Measurements from ENCODE around the gene SLC27A3.
"Not testable (repeated sequence)": the region's sequence is repeated elsewhere in the genome, so short reads cannot be mapped to it uniquely, and the experiment has no call there.

SLC27A3 gene

GRCh38 chr1:153764310-153764709, 10.9 kb upstream of the SLC27A3 start:
- no peak for DNase-seq

DNA sequence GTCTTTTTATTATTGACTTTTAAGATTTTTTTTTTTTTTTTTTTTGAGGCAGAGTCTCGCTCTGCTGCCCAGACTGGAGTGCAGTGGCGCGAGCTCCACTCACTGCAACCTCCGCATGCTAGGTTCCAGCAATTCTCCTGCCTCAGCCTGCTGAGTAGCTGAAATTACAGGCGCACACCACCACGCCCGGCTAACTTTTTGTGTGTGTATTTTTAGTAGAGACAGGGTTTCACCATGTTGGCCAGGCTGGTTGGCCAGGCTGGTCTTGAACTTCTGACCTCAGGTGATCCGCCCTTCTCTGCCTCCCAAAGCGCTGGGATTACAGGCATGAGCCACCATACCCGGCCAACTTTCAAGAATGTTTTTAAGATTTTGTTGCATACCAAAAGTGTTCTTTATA, 8.5 kb upstream of the SLC27A3 start:
- DNase-seq = not testable (repeated sequence)

- DNase-seq = no peak
These were observed 7.7 kb upstream of the SLC27A3 start for GRCh38 chr1:153767519-153767918.

DNA sequence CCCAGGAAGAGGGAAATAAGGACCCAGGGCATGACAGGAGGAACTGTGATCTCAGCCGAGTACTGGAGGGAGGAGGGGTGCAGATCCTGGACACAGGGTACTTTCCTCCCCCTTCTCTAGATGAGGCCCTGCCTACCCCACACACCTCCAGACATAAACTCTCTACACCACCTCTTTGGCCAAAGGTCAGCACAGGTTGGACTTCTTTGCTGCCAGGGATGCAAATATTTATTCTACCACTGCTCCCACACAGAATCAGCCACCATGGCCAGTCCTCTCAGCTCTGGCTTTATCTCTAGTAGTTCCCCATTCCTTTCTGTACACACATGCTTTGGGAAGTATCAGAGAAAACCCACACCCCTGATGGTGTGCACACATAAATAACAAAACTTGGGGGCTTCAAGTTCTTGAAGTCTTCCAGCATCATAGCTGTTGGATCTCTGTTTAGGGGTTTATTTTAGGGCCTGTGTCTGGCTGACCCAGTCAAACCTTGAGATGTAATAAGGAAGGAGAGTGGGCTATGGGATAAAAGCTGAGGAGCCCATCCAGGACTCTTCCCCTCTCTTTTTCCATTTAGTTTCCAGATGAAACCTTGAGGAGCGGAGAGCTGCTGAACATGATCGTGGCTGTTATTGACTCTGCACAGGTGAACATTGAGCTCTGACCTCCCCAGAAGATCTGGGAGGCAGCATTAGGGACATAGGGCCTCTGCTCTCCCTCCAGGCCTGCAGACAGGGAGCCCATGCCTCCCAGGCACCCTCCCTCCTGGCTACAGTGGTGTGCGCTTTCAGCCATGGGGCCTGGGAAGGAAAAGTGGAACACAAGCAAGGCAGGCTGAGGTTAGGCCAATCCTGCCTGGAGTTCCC, 6.7 kb upstream of the SLC27A3 start:
- DNase-seq = no peak

DNA sequence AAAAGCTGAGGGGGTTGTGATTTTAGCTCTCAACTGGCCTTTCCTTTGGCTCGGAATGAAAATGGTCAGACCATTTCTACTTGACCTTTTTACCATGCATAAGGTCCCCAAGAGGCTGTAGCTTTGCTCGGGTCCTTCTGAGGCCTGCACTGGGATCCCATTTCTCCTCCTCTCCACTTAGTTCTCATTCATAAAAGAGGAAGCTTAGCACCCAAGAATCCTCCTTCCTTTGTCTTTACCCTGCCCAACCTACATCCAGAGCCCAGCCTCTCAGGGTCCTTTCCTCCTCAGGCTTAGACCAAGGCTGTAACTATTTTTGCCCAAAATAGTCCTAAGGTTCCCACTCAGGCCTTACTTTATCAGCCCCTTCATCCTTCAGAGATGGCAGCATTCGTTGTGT, 6.0 kb upstream of the SLC27A3 start:
- DNase-seq = no peak

GRCh38 chr1:153770797-153771196, 4.4 kb upstream of the SLC27A3 start:
- DNase-seq = no peak

DNA sequence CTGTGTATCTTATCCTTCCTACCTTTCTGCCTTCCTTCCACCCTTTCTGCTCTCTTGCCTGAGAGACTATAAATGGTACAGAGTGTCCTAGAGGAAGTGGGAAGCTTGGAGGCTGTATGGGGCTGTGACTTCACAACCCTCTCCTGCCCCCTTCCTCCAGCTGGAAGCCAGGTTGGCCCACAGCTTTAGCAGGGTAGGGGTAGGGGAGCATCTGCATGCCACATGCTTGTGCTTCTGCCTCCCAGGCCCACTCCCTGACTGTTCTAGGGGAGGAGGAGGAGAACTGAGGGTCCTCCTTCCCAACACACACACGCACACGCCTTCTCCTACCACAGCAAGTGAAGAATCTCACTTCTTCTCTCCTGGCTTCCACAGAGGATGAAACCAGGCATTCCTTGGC, 3.9 kb upstream of the SLC27A3 start:
- no peak for DNase-seq

DNA sequence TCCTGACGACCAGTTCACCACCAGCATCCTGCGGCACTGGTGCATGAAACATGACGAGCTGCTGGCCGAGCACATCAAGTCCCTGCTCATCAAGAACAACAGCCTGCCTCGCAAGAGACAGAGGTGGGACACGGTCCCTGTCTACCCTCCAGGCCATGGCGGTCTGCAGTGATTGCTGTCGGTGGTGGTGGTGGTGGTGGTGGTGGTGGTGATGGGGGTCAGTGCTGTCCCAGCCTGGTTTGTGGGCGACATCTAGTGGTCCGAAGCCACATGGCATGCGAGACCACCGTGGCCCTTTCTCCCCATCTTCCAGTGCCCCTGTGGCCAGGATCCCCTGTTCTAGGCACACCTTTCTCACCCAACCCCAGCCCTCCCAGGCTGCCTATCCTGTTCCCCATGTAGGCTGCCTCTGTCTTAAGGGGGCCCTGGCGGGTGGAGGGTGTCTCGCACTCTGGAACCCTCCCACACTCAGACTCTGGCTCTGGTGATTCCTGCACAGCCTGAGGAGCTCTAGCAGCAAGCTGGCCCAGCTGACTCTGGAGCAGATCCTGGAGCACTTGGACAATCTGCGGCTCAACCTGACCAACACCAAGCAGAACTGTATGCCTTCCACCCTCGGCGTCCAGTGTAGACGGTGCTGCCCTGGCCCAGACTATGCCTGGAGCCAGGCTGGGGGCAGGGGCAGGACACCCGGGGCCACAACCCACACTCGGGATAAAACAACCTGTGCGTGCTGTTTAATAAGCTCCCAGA, 3.2 kb upstream of the SLC27A3 start:
- no peak for DNase-seq

DNA sequence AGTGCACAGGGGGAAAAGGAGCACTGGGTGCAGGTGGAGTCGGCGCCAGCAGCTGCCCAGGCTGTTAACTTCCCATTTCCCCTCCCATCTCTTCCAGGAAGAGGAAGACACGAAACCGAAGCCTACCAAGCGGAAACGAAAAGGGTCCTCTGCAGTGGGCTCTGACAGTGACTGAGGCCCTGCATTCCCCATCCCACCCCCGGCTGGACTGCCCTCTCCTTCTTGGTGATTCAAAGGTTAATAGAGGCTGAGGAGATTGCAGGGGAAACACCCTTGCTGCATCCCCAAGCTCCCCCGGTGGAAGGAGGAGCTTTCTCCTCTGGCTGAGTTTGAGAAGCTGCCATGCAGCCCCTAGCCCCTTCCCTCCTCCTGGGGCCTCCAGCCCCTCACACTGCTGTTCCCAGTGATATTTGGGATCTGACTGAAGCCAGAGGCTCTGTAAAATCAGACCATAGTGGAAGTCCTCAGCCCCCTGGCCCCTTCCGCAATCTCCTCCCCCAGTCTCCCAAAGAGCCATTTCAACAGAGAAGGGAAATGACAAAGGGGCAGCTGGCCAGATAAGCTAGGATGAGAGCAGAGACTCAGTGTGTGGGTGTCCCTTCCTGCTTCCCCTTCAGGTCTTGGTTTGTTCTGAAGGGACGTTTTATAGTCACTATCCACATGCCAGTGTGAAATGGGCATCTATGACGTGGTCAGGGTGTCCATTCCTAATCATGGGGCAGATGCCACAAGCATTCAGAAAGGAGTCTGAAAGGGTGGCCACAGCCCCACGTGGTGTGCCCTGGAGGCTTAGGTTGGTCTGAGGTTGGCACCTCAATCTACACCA, 1.9 kb upstream of the SLC27A3 start:
- DNase-seq = no peak

GRCh38 chr1:153774026-153774595, 1.1 kb upstream of the SLC27A3 start:
- DNase-seq = no peak

DNA sequence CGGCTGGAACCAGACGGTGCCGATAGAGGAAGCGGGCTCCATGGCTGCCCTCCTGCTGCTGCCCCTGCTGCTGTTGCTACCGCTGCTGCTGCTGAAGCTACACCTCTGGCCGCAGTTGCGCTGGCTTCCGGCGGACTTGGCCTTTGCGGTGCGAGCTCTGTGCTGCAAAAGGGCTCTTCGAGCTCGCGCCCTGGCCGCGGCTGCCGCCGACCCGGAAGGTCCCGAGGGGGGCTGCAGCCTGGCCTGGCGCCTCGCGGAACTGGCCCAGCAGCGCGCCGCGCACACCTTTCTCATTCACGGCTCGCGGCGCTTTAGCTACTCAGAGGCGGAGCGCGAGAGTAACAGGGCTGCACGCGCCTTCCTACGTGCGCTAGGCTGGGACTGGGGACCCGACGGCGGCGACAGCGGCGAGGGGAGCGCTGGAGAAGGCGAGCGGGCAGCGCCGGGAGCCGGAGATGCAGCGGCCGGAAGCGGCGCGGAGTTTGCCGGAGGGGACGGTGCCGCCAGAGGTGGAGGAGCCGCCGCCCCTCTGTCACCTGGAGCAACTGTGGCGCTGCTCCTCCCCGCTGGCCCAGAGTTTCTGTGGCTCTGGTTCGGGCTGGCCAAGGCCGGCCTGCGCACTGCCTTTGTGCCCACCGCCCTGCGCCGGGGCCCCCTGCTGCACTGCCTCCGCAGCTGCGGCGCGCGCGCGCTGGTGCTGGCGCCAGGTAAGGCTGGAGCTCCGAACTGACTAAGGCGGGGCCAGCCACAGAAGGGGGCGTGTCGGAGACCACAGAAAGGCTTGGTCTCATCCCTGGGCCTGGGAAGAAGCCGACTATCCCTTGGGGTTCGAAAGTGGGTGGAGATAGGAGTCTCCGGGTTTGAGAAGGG, 486 bp downstream of the SLC27A3 start:
- peak; percentile 72 for DNase-seq

DNA sequence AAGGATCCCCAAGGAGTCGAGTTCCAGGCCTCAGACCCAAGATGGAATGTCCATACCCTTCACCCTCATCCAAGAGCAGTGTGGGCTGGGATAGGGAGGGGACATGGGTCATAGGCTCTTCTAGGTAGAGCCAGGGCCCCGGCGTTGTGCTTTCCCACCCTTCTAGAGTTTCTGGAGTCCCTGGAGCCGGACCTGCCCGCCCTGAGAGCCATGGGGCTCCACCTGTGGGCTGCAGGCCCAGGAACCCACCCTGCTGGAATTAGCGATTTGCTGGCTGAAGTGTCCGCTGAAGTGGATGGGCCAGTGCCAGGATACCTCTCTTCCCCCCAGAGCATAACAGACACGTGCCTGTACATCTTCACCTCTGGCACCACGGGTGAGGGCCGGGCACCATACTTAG, 1.1 kb downstream of the SLC27A3 start:
- no peak for DNase-seq

GRCh38 chr1:153776845-153777370, 1.7 kb downstream of the SLC27A3 start:
- no peak for DNase-seq

DNA sequence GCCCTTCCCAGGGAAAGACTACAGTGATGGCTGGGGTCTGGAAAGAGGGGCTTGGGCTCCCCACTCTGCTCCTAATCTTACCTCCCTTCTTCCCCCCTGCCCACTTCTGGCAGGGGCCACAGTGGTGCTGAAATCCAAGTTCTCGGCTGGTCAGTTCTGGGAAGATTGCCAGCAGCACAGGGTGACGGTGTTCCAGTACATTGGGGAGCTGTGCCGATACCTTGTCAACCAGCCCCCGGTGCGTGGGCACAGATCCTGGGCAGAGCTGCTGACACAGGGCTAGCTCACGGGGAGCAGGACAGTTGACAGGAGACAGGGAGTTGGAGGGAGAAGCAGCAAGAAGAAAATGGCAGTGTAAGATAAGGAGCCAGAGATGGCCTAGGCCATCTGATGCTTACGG, 2.4 kb downstream of the SLC27A3 start:
- DNase-seq = no peak

DNA sequence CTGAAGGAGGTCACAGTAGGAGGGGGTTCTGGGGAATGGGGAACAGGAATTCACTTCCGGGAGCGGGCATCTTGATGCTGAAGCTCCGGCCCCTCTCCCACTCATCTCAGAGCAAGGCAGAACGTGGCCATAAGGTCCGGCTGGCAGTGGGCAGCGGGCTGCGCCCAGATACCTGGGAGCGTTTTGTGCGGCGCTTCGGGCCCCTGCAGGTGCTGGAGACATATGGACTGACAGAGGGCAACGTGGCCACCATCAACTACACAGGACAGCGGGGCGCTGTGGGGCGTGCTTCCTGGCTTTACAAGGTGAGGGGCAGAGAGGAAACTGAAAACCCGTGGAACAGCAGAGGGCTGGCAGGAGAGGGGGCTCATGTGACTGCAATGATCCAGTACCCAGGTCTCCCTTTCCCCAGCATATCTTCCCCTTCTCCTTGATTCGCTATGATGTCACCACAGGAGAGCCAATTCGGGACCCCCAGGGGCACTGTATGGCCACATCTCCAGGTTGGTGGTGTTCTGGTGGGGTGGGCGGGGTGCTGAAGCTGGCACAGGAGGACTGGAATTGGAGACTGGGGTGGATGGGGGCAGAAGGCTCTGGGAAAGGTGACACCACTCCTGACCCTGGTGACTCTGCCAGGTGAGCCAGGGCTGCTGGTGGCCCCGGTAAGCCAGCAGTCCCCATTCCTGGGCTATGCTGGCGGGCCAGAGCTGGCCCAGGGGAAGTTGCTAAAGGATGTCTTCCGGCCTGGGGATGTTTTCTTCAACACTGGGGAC, 3.0 kb downstream of the SLC27A3 start:
- DNase-seq = no peak

- no peak for DNase-seq
These were observed 3.8 kb downstream of the SLC27A3 start for GRCh38 chr1:153778824-153779519.

DNA sequence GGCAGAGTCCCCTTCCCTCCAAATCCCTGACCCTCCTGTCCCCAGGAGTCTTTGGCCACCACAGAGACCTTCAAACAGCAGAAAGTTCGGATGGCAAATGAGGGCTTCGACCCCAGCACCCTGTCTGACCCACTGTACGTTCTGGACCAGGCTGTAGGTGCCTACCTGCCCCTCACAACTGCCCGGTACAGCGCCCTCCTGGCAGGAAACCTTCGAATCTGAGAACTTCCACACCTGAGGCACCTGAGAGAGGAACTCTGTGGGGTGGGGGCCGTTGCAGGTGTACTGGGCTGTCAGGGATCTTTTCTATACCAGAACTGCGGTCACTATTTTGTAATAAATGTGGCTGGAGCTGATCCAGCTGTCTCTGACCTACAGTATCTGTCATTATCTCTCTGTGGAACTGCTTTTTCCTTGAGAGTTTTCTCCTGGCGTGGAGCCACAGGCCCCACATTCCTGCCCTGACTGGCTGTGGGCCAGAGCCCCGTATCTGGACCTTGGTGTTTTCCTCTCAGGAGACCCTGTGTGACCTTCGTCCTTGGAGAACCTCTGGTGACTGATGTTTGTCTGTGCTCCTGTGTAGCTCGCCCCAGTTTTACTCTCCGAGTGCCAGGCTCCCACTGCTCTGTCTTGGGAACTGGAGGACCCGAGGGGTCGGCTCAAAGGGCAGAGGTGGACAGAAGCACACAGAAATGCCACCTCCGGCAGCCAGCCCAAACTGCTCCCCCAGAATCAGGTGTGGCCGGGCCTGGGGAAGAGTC, 4.8 kb downstream of the SLC27A3 start:
- no peak for DNase-seq

DNA sequence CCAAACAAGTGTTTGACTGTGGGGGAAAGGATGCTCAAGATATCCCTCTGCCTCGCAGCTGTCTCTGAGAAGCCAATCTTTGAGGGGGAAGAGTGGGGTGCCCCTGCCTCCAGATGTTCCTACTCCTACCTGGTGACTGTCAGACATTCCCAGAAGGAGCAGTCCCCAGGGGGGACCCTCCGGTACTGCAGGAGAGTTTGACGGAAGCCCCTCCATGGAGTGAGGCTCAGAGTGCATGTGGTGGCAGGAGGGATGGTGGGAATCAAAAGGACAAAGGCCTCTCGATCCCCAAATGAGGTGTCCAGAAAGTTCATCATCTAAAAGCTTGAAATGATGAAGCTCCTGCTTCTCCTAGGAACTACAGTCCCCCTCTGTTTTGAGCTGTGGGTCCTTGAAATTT, 5.3 kb downstream of the SLC27A3 start:
- no peak for DNase-seq

- not testable (repeated sequence) for DNase-seq
These were observed 7.4 kb downstream of the SLC27A3 start for GRCh38 chr1:153782648-153783047.

Data from right forelimb (tissue), 1 donor.